H1 (cell line): Measurements from ENCODE around the gene GLP1R. TPM values are rescaled to one million over a fixed set of nuclear protein-coding genes. Genes with fewer than 3 reads are reported as not detected.

ENCODE experiments used
- CEBPB ChIP-seq: IDR thresholded peaks from 2 replicates; pipeline ENCODE4 v1.6.1; 2012; ENCODE audit warnings: low read depth, low read length
- PHF8 ChIP-seq: fragments of 200-600 bp; sonication (generic); conservative IDR thresholded peaks from 2 replicates; pipeline ENCODE4 v1.7.1; 2012; ENCODE audit warnings: low read depth, mild to moderate bottlenecking, inconsistent platforms, low read length, moderate library complexity
- SIRT6 ChIP-seq: IDR thresholded peaks from one replicate; pipeline ENCODE4 v1.7.1; 2012; ENCODE audit warnings: low read length, inconsistent platforms
- SIX5 ChIP-seq: IDR thresholded peaks from 2 replicates; pipeline ENCODE4 v1.6.1; 2011; ENCODE audit warnings: mild to moderate bottlenecking, low read depth, low read length
- SP2 ChIP-seq: IDR thresholded peaks from 2 replicates; pipeline ENCODE4 v1.6.1; 2012; ENCODE audit warnings: mild to moderate bottlenecking, low read length, inconsistent platforms
- SRF ChIP-seq: IDR thresholded peaks from 2 replicates; pipeline ENCODE4 v1.6.1; 2011; ENCODE audit warnings: mild to moderate bottlenecking, low read depth, low read length, moderate library complexity
- polyA plus RNA-seq, 7 experiments: library from polyadenylated mRNA; depleted of rRNA in 3 of 7; stranded (reverse) in 5 of 7; unstranded in 2 of 7; fragments of >200 nt in 5 of 7; fragments of 200-250 nt in 2 of 7; gene quantifications; 1 replicate in 5 of 7; 2 replicates in 1 of 7; 4 replicates in 1 of 7; pipeline versions ENCODE4 v1.2.1 to v1.2.3, GENCODE V29; 2011 to 2013; ENCODE audit warnings: missing spikeins in 2 of 7, mixed read lengths in 2 of 7
- total RNA-seq: library from RNA; stranded (reverse); fragmentation: NEBNext Ultra II Directional; extraction: Animal tissue kit (Norgen Biotek cat#: 25700); gene quantifications from 2 replicates; pipeline ENCODE4 v1.2.1, GENCODE V29; 2021
- TF ChIP-seq, protein P1 (sequence below): IDR thresholded peaks from 2 replicates; pipeline ENCODE4 v1.6.1; 2012; ENCODE audit warnings: low read length, inconsistent platforms

Gene GLP1R
- total and polyA plus RNA-seq, 2 of the 8 experiments (the other 6 are each of a cell fraction or from before 2014, with no cell fraction given): 2.6 to 2.7 TPM

DNA sequence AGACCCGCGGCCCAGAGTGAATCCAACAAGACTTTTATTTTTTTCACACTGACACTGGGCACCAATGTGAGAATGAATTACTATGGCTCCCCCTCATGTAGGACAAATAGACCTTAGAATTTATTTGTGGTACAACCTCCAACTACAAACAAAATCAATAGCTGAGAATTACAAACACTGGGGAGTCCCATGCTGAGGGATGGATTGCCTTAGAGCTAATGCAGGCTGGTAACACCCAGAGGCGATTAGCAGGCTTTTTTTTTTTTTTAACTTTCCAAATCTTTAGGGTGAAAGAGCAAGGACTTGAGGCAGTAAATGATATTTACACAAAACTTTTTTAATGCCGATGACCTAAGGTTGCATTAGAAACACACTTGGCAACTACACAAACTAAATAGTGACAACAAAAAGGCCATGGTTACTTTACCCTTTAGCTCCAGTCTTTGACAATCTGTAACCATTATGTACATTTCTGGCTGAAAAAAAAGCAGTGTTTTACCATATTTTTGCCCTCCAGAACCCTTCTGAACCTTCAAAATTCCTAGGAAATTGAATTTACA, 44.6 kb downstream of the GLP1R start (continued):
- TF ChIP-seq, protein P1, sequence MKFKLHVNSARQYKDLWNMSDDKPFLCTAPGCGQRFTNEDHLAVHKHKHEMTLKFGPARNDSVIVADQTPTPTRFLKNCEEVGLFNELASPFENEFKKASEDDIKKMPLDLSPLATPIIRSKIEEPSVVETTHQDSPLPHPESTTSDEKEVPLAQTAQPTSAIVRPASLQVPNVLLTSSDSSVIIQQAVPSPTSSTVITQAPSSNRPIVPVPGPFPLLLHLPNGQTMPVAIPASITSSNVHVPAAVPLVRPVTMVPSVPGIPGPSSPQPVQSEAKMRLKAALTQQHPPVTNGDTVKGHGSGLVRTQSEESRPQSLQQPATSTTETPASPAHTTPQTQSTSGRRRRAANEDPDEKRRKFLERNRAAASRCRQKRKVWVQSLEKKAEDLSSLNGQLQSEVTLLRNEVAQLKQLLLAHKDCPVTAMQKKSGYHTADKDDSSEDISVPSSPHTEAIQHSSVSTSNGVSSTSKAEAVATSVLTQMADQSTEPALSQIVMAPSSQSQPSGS: no peak
- TF ChIP-seq SRF: no peak
- no peak for TF ChIP-seq SP2
- no peak for TF ChIP-seq SIX5
- TF ChIP-seq PHF8: no peak
- TF ChIP-seq SIRT6: no peak
- TF ChIP-seq CEBPB: no peak
